Stomach (tissue), 9 donors: ENCODE results near the gene PCSK4. TPM values are rescaled to one million over a fixed set of nuclear protein-coding genes. Genes with fewer than 3 reads are reported as not detected.
"Not testable (repeated sequence)": the region's sequence is repeated elsewhere in the genome, so short reads cannot be mapped to it uniquely, and the experiment has no call there.

Experiments used
- DNase-seq, 2 donors: peaks; one replicate each; pipeline versions ENCODE4 v3.0.0 to v3.0.0-alpha.2; 2013 to 2019
- H3K27ac ChIP-seq, 5 donors: fragments of 200-600 bp in 4 of 5; sonication (generic) in 4 of 5; one replicate each; pipeline ENCODE4 v1.5.1; 2013 to 2019; ENCODE audit warnings: mild to moderate bottlenecking in 1 of 5, moderate library complexity in 1 of 5
- H3K27me3 ChIP-seq, 3 donors: fragments of 200-600 bp; sonication (generic); one replicate each; pipeline ENCODE4 v1.5.1; 2017 to 2019; ENCODE audit warnings: mixed run types in 1 of 3
- H3K36me3 ChIP-seq, 4 donors: fragments of 200-600 bp; sonication (generic); 1 replicate in 3 of 4; 2 replicates in 1 of 4; pipeline ENCODE4 v1.5.1; 2016 to 2019
- H3K4me1 ChIP-seq, 4 donors: fragments of 200-600 bp; sonication (generic); one replicate each; pipeline ENCODE4 v1.5.1; 2016 to 2019
- H3K4me3 ChIP-seq, 4 donors: fragments of 200-600 bp; sonication (generic) in 3 of 4; one replicate each; pipeline ENCODE4 v1.5.1; 2016 to 2019; ENCODE audit warnings: mild to moderate bottlenecking in 1 of 4
- H3K9me3 ChIP-seq, 4 donors: fragments of 200-600 bp; sonication (generic); one replicate each; pipeline ENCODE4 v1.5.1; 2016 to 2019
- CTCF ChIP-seq, 7 experiments: fragments of 450-650 bp in 4 of 7; fragments of 200-600 bp in 3 of 7; sonication (generic) in 3 of 7; IDR thresholded peaks; one replicate each; pipeline ENCODE4 v1.5.1; 2016 to 2019; ENCODE audit warnings: antibody characterized with exemption in 7 of 7, control low read depth in 2 of 7, mild to moderate bottlenecking in 1 of 7
- EP300 ChIP-seq: sonication (generic); formaldehyde crosslinking; IDR thresholded peaks from one replicate; pipeline ENCODE4 v1.6.1; 2017; ENCODE audit warnings: antibody characterized with exemption
- POLR2A ChIP-seq, 4 donors: fragments of 450-650 bp; IDR thresholded peaks; one replicate each; pipeline ENCODE4 v1.6.1; 2016; ENCODE audit warnings: antibody characterized with exemption in 4 of 4, control low read depth in 2 of 4, mild to moderate bottlenecking in 1 of 4, moderate library complexity in 1 of 4
- POLR2AphosphoS5 ChIP-seq, 3 donors: sonication (generic); formaldehyde crosslinking; IDR thresholded peaks; one replicate each; pipeline ENCODE4 v1.6.1; 2016; ENCODE audit warnings: antibody characterized with exemption in 3 of 3
- WGBS, 5 donors: extraction: QIAGEN DNeasy Blood & Tissue Kit in 3 of 5; methylation state at CpG; one replicate each; pipeline versions ENCODE4 v1.1.5 to v1.1.7; 2013 to 2018; 5-methylcytosine and 5-hydroxymethylcytosine counted together
- intact Hi-C: fragments of 100-400 bp; cut with DNase I; formaldehyde crosslinking; loops from one replicate; pipeline ENCODE4 v1.15.1; 2023; ENCODE audit warnings: low total_unique reads
- polyA plus RNA-seq, 3 donors: library from polyadenylated mRNA; stranded (reverse); fragments of 200-250 nt; gene quantifications; one replicate each; pipeline ENCODE4 v1.2.3, GENCODE V29; 2013
- total RNA-seq, 5 donors: library from RNA; depleted of rRNA; stranded (reverse); fragments of >200 nt; gene quantifications; one replicate each; pipeline versions ENCODE4 v1.1.0 to v1.2.3, GENCODE V29; 2014 to 2016
- donor health status: healthy with polysubstance abuse.
- donor health status: Bipolar disorder and iron deficiency.
- donor health status: healthy.

PCSK4 gene
- total and polyA plus RNA-seq, 8 donors = 1.7 to 26.8 (median 4.1) TPM; not detected in 2

DNA sequence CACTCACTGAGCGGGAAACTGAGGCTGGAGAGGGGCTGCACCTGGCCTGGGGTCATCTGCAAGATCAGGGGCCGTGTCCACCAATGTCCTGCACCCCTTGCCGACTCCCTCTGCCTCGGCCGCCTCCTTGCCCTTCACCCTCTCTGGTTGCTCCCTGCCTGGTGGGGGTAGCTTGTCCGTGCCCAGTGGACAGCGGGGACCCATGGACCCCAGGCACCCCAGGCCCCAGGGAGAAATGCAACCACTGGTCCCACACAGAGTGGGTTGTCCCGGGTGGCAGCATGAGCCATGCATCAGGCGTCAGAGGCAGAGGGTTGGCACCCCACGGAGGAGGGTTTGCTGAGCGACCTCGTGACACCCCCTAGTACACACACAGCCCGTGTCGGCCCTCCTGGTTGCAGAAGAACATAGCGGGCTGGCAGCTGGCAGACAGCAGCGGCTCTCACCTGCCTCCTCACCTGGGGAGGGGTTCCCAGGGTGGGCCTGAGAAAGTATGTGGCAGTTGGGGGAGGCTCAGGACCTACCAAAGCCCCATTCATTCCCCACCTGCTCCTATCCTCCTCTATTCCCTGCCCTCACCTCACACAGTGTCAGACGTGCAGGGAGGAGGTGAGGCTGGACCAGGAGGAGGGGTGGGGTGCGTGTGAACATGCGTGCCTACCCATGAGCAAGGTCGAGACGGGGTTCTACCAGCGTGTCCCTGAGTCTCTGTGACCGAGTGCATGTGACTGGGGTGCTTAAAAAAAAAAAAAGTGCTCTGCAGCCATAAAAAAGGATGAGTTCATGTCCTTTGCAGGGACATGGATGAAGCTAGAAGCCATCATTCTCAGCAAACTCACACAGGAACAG is 14.0 kb upstream of the PCSK4 start:
- no peak for DNase-seq
- WGBS, 5 donors = 39 to 54% (median 47%) methylated on average over 16 to 23 of the region's 23 CpGs
- peaks cover 0 to 5% (median 2%) of the 10 kb centered on the region in 4 donors for H3K9me3 ChIP-seq
- H3K36me3 ChIP-seq = no peaks in the 10 kb centered on the region
- TF ChIP-seq CTCF (IDR thresholded peaks at IDR 0.05) (no peak), EP300 (no peak)
- H3K27me3 ChIP-seq = peaks cover 15 to 88% (median 27%) of the 10 kb centered on the region in 3 donors
- H3K4me1 ChIP-seq = peaks cover 7 to 27% (median 26%) of the 10 kb centered on the region in 4 donors
- intact Hi-C loops = no loop called here
- H3K4me3 ChIP-seq = no peak overlapping the region
- H3K27ac ChIP-seq = no peak overlapping the region

- Histone ChIP-seq H3K4me3 (peak overlapping the region in 2 of 4 donors; percentile 12 to 22), H3K4me1 (peaks cover 7 to 25% (median 23%) of the 10 kb centered on the region in 4 donors), H3K9me3 (peaks cover 0 to 2% (median under 1%) of the 10 kb centered on the region in 4 donors), H3K27ac (no peak overlapping the region), H3K27me3 (peaks cover 15 to 84% (median 27%) of the 10 kb centered on the region in 3 donors), H3K36me3 (no peaks in the 10 kb centered on the region)
- intact Hi-C loops = no loop called here
- WGBS, 5 donors = 4 to 7% (median 5%) methylated on average over 22 to 49 of the region's 49 CpGs
- TF ChIP-seq POLR2A (IDR thresholded peaks at IDR 0.05) (no peak), EP300 (no peak), CTCF (IDR thresholded peaks at IDR 0.05) (peak in 5 of 7 experiments; percentile 19 to 73 (median 42))
- DNase-seq = peak; percentile 52 to 81
Measured at GRCh38 chr19:1503089-1503924, 13.2 kb upstream of the PCSK4 start.

GRCh38 chr19:1502433-1503088 is 12.4 kb upstream of the PCSK4 start:
- Histone ChIP-seq H3K9me3 (no peaks in the 10 kb centered on the region), H3K4me3 (peak overlapping the region in 1 of 4 donors; percentile 22), H3K36me3 (no peaks in the 10 kb centered on the region), H3K27me3 (peaks cover 15 to 84% (median 32%) of the 10 kb centered on the region in 3 donors), H3K4me1 (peaks cover 7 to 18% (median 16%) of the 10 kb centered on the region in 4 donors), H3K27ac (no peak overlapping the region)
- 52 to 57% (median 56%) methylated on average over 14 of the region's 14 CpGs for WGBS, 5 donors
- TF ChIP-seq EP300 = no peak
- TF ChIP-seq POLR2A (IDR thresholded peaks at IDR 0.05) = no peak
- TF ChIP-seq POLR2AphosphoS5 (IDR thresholded peaks at IDR 0.05) = no peak
- no peak for TF ChIP-seq CTCF (IDR thresholded peaks at IDR 0.05)
- intact Hi-C loops = no loop called here
- no peak for DNase-seq

DNA sequence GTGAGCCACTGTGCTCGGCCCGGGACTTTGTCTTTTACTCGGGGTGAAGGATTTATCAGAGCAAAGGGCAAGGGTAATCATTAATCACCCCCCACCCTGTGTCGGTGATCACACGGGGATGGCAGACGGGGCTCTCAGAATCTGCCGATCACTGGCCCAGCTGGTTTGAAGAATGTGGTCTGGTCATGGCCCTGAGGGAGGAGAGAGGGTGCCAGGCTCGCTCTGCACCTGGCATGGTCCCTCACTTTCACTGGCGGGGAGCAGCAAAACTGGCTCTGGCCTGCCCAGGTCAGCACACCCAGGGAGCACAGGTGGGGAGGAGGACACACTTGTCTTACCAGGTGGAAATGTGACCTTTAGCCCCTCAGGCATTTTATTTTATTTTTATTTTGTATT is 11.0 kb upstream of the PCSK4 start:
- intact Hi-C loops = no loop called here
- peaks cover 15 to 85% (median 38%) of the 10 kb centered on the region in 3 donors for H3K27me3 ChIP-seq
- no peaks in the 10 kb centered on the region for H3K36me3 ChIP-seq
- H3K9me3 ChIP-seq = no peaks in the 10 kb centered on the region
- TF ChIP-seq EP300 (no peak), POLR2AphosphoS5 (IDR thresholded peaks at IDR 0.05) (no peak), CTCF (IDR thresholded peaks at IDR 0.05) (no peak), POLR2A (IDR thresholded peaks at IDR 0.05) (no peak)
- no peak overlapping the region for H3K27ac ChIP-seq
- H3K4me3 ChIP-seq = no peak overlapping the region
- peaks cover 7 to 22% (median 20%) of the 10 kb centered on the region in 4 donors for H3K4me1 ChIP-seq
- DNase-seq = peak in 1 of 2 donors; percentile 45
- 18 to 63% (median 28%) methylated on average over 5 to 9 of the region's 9 CpGs for WGBS, 5 donors

DNA sequence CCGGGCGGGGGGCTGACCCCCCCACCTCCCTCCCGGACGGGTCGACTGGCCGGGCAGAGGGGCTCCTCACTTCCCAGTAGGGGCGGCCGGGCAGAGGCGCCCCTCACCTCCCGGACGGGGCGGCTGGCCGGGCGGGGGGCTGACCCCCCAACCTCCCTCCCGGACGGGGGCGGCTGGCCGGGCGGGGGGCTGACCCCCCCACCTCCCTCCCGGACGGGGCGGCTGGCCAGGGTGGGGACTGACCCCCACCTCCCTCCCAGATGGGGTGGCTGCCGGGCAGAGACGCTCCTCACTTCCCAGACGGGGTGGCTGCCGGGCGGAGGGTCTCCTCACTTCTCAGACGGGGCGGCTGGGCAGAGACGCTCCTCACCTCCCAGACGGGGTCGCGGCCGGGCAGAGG is 9.1 kb upstream of the PCSK4 start:
- H3K27me3 ChIP-seq = peaks cover 15 to 79% (median 35%) of the 10 kb centered on the region in 3 donors
- not testable (repeated sequence) for DNase-seq

More for the DNA sequence above, 9.1 kb upstream of the PCSK4 start:
- H3K27ac ChIP-seq, intact Hi-C loops, H3K36me3 ChIP-seq, H3K9me3 ChIP-seq, H3K4me3 ChIP-seq: not testable (repeated sequence)
- H3K4me1 ChIP-seq = peaks cover 7 to 23% (median 22%) of the 10 kb centered on the region in 4 donors
- 91 to 96% (median 94%) methylated on average over 4 to 29 of the region's 34 CpGs for WGBS, 5 donors
